ENCODE data around the gene DISC1.

DNA sequence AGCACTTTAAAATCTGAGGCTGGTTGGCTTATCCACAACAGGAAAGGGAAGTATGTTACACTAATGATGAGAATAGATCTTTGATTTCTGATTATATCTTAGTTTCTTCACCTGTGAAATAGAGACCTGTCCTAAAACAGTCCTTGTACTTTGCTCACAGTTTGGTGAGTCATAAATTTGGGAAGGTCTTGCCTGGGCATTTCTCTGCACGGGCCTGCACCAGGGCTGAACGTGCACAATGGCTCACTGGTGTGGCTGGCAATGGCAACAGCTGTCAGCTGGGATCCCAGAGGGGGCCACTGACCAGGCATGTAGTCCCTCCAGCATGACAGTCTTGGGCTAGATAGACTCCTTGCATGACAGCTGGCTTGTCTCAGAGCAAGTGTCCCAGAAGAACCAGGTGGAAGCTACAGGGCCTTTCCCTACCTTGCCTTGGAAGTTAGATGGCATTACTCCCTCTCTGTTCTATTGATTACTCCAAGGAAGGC lies 367.4 kb downstream of the DISC1 start:
- TF ChIP-seq, protein P1, sequence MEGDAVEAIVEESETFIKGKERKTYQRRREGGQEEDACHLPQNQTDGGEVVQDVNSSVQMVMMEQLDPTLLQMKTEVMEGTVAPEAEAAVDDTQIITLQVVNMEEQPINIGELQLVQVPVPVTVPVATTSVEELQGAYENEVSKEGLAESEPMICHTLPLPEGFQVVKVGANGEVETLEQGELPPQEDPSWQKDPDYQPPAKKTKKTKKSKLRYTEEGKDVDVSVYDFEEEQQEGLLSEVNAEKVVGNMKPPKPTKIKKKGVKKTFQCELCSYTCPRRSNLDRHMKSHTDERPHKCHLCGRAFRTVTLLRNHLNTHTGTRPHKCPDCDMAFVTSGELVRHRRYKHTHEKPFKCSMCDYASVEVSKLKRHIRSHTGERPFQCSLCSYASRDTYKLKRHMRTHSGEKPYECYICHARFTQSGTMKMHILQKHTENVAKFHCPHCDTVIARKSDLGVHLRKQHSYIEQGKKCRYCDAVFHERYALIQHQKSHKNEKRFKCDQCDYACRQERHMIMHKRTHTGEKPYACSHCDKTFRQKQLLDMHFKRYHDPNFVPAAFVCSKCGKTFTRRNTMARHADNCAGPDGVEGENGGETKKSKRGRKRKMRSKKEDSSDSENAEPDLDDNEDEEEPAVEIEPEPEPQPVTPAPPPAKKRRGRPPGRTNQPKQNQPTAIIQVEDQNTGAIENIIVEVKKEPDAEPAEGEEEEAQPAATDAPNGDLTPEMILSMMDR (conservative IDR thresholded peaks at IDR 0.05), result no peak
- no peak for TF ChIP-seq ZFX (IDR thresholded peaks at IDR 0.05)
